HEK293 (cell line): ENCODE data around the gene DPF3.

ENCODE experiments used
- CTCF ChIP-seq: fragments of 450-650 bp; formaldehyde crosslinking; IDR thresholded peaks from 2 replicates; pipeline ENCODE4 v1.5.1; 2016; ENCODE audit warnings: missing biosample characterization, missing genetic modification characterization
- KLF10 ChIP-seq: fragments of 450-650 bp; IDR thresholded peaks from 2 replicates; pipeline ENCODE4 v1.5.1; 2018; ENCODE audit warnings: missing biosample characterization, mild to moderate bottlenecking, missing genetic modification characterization
- OVOL3 ChIP-seq: fragments of 450-650 bp; formaldehyde crosslinking; IDR thresholded peaks from 2 replicates; pipeline ENCODE4 v1.5.1; 2016; ENCODE audit warnings: missing biosample characterization, missing genetic modification characterization
- SALL2 ChIP-seq: fragments of 450-650 bp; formaldehyde crosslinking; IDR thresholded peaks from 2 replicates; pipeline ENCODE4 v1.5.0; 2017; ENCODE audit warnings: missing biosample characterization, mild to moderate bottlenecking, missing genetic modification characterization, borderline replicate concordance
- TCF7L2 ChIP-seq: IDR thresholded peaks from 2 replicates; pipeline ENCODE4 v1.6.1; 2011; ENCODE audit warnings: low read depth, mild to moderate bottlenecking, inconsistent platforms, low read length, moderate library complexity, borderline replicate concordance
- YY1 ChIP-seq: fragments of 450-650 bp; formaldehyde crosslinking; IDR thresholded peaks from 2 replicates; pipeline ENCODE4 v1.5.1; 2018; ENCODE audit warnings: missing biosample characterization, missing genetic modification characterization
- ZBTB1 ChIP-seq: fragments of 450-650 bp; formaldehyde crosslinking; IDR thresholded peaks from 2 replicates; pipeline ENCODE4 v1.5.1; 2016; ENCODE audit warnings: missing biosample characterization, missing genetic modification characterization
- ZBTB48 ChIP-seq: fragments of 450-650 bp; formaldehyde crosslinking; IDR thresholded peaks from 2 replicates; pipeline ENCODE4 v1.5.1; 2016; ENCODE audit warnings: missing biosample characterization, missing genetic modification characterization
- ZFP37 ChIP-seq: fragments of 450-650 bp; formaldehyde crosslinking; IDR thresholded peaks from 2 replicates; pipeline ENCODE4 v1.5.1; 2016; ENCODE audit warnings: missing biosample characterization, missing genetic modification characterization
- ZNF175 ChIP-seq: fragments of 450-650 bp; formaldehyde crosslinking; IDR thresholded peaks from 2 replicates; pipeline ENCODE4 v1.5.1; 2016; ENCODE audit warnings: missing biosample characterization, missing genetic modification characterization
- ZNF266 ChIP-seq: fragments of 450-650 bp; formaldehyde crosslinking; IDR thresholded peaks from 2 replicates; pipeline ENCODE4 v1.5.1; 2016; ENCODE audit warnings: missing biosample characterization, missing genetic modification characterization, low read depth
- ZNF510 ChIP-seq: fragments of 450-650 bp; formaldehyde crosslinking; IDR thresholded peaks from 2 replicates; pipeline ENCODE4 v1.5.1; 2018; ENCODE audit warnings: mild to moderate bottlenecking, missing genetic modification characterization, missing biosample characterization; ENCODE audit not compliant: insufficient replicate concordance
- ZNF830 ChIP-seq: fragments of 450-650 bp; IDR thresholded peaks from 2 replicates; pipeline ENCODE4 v1.5.0; 2018; ENCODE audit warnings: missing biosample characterization, missing genetic modification characterization, low read depth, mild to moderate bottlenecking, moderate library complexity
- TF ChIP-seq, protein P1 (sequence below): fragments of 450-650 bp; formaldehyde crosslinking; IDR thresholded peaks from 2 replicates; pipeline ENCODE4 v1.5.1; 2016; ENCODE audit warnings: missing biosample characterization, missing genetic modification characterization

DNA sequence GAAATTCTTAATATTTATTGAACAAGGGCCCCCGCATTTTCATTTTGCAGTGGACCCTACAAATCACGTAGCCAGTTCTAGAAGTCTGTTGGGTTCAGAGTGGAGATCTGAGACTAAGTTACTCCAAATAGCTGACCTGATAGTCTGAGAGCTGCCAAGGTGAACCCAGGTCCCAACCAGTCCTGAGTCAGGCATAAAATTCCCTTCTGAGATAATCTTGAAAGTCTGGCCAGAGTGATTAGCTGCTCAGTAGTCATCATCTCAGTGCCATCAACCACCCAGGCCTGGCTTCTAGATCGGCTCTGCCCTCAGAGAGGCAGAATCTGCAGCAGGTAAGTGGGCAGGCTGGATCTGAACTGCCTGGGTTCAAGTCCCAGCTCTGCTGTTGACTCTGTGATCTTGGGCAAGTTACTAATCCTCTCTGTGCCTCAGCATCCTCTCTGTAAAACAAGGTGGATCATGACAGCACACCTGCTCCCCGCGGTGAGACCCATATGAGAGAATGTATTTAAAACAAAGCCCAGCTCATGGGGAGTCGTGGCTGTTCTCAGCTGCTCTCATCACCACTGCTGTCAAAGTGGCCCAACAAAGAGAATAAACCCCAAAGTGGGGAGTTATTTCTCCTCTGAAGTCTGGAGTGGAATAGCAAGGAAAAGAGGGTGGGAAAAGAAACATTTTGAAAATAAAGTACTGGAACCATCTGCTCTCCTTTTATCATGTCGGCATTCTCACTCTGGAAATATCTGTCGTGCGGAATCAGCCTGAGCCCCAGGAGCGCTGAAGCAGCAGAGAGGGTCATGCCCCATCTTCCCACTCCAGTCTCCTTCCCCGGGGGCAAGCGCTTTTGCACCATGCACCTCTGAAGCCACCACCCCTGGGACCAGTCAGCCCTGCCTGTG is 193.3 kb downstream of the DPF3 start:
- no peak for TF ChIP-seq YY1
- no peak for TF ChIP-seq TCF7L2
- TF ChIP-seq, protein P1, sequence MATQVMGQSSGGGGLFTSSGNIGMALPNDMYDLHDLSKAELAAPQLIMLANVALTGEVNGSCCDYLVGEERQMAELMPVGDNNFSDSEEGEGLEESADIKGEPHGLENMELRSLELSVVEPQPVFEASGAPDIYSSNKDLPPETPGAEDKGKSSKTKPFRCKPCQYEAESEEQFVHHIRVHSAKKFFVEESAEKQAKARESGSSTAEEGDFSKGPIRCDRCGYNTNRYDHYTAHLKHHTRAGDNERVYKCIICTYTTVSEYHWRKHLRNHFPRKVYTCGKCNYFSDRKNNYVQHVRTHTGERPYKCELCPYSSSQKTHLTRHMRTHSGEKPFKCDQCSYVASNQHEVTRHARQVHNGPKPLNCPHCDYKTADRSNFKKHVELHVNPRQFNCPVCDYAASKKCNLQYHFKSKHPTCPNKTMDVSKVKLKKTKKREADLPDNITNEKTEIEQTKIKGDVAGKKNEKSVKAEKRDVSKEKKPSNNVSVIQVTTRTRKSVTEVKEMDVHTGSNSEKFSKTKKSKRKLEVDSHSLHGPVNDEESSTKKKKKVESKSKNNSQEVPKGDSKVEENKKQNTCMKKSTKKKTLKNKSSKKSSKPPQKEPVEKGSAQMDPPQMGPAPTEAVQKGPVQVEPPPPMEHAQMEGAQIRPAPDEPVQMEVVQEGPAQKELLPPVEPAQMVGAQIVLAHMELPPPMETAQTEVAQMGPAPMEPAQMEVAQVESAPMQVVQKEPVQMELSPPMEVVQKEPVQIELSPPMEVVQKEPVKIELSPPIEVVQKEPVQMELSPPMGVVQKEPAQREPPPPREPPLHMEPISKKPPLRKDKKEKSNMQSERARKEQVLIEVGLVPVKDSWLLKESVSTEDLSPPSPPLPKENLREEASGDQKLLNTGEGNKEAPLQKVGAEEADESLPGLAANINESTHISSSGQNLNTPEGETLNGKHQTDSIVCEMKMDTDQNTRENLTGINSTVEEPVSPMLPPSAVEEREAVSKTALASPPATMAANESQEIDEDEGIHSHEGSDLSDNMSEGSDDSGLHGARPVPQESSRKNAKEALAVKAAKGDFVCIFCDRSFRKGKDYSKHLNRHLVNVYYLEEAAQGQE (tag by site-specific recombination): no peak
- TF ChIP-seq CTCF (tag by site-specific recombination): no peak
- no peak for TF ChIP-seq ZFP37 (tag by site-specific recombination)
- TF ChIP-seq ZBTB48: no peak
- no peak for TF ChIP-seq ZBTB1 (tag by site-specific recombination)
- TF ChIP-seq ZNF266 (tag by site-specific recombination): no peak
- no peak for TF ChIP-seq SALL2
- no peak for TF ChIP-seq KLF10 (tag by site-specific recombination)
- no peak for TF ChIP-seq ZNF175 (tag by site-specific recombination)
- TF ChIP-seq ZNF830 (tag by site-specific recombination): no peak
- no peak for TF ChIP-seq ZNF510 (tag by site-specific recombination)
- TF ChIP-seq OVOL3: no peak
